Spleen (tissue), 11 donors: ENCODE data around the gene WDR7. TPM values are rescaled to one million over a fixed set of nuclear protein-coding genes. Genes with fewer than 3 reads are reported as not detected.

ENCODE experiments used
- DNase-seq: peaks from one replicate; pipeline ENCODE4 v3.0.0-alpha.2; 2020
- H3K27ac ChIP-seq, 8 donors: fragments of 200-600 bp; sonication (generic) in 7 of 8; 1 replicate in 4 of 8; 2 replicates in 4 of 8; pipeline versions ENCODE4 v1.5.0 to v1.8.0; 2016 to 2021; ENCODE audit warnings: inconsistent platforms in 4 of 8, mild to moderate bottlenecking in 4 of 8, moderate library complexity in 1 of 8
- H3K27me3 ChIP-seq, 7 donors: fragments of 200-600 bp; sonication (generic) in 6 of 7; replicated peaks in 1 of 7; 1 replicate in 4 of 7; 2 replicates in 3 of 7; pipeline versions ENCODE4 v1.5.0 to v1.8.0; 2016 to 2021; ENCODE audit warnings: inconsistent platforms in 3 of 7, mild to moderate bottlenecking in 1 of 7
- H3K36me3 ChIP-seq, 6 donors: fragments of 200-600 bp; sonication (generic) in 5 of 6; 1 replicate in 4 of 6; 2 replicates in 2 of 6; pipeline versions ENCODE4 v1.5.0 to v1.8.0; 2016 to 2021; ENCODE audit warnings: inconsistent platforms in 2 of 6
- H3K4me1 ChIP-seq, 6 donors: fragments of 200-600 bp; sonication (generic) in 5 of 6; 1 replicate in 3 of 6; 2 replicates in 3 of 6; pipeline versions ENCODE4 v1.5.0 to v1.8.0; 2016 to 2021; ENCODE audit warnings: inconsistent platforms in 3 of 6
- H3K4me3 ChIP-seq, 8 donors: fragments of 200-600 bp; sonication (generic) in 7 of 8; 1 replicate in 4 of 8; 2 replicates in 4 of 8; pipeline versions ENCODE4 v1.5.0 to v1.8.0; 2016 to 2021; ENCODE audit warnings: inconsistent platforms in 4 of 8, mild to moderate bottlenecking in 4 of 8, moderate library complexity in 2 of 8
- H3K9me3 ChIP-seq, 8 donors: fragments of 200-600 bp; sonication (generic) in 7 of 8; 1 replicate in 4 of 8; 2 replicates in 4 of 8; pipeline versions ENCODE4 v1.5.0 to v1.8.0; 2016 to 2021; ENCODE audit warnings: inconsistent platforms in 4 of 8
- CTCF ChIP-seq, 11 experiments: fragments of 200-600 bp in 7 of 11; fragments of 450-650 bp in 4 of 11; sonication (generic) in 4 of 11; IDR thresholded peaks in 8 of 11; conservative IDR thresholded peaks in 3 of 11; 1 replicate in 7 of 11; 2 replicates in 4 of 11; pipeline versions ENCODE4 v1.4.0 to v1.8.0; 2016 to 2021; ENCODE audit warnings: antibody characterized with exemption in 11 of 11, inconsistent platforms in 4 of 11, mild to moderate bottlenecking in 1 of 11
- POLR2A ChIP-seq, 3 donors: fragments of 450-650 bp; IDR thresholded peaks; one replicate each; pipeline ENCODE4 v1.5.1; 2017; ENCODE audit warnings: antibody characterized with exemption in 3 of 3, mild to moderate bottlenecking in 1 of 3
- POLR2AphosphoS5 ChIP-seq, 3 donors: sonication (generic); formaldehyde crosslinking; IDR thresholded peaks; one replicate each; pipeline ENCODE4 v1.5.1; 2017; ENCODE audit warnings: antibody characterized with exemption in 3 of 3
- WGBS, 5 donors: extraction: QIAGEN DNeasy Blood & Tissue Kit in 3 of 5; methylation state at CpG; one replicate each; pipeline versions ENCODE4 v1.1.5 to v1.1.7; 2013 to 2018; 5-methylcytosine and 5-hydroxymethylcytosine counted together
- intact Hi-C: fragments of 100-400 bp; cut with DNase I; formaldehyde crosslinking; loops from one replicate; pipeline ENCODE4 v1.15.0; 2023; ENCODE audit warnings: low total_unique reads
- polyA plus RNA-seq, 3 donors: library from polyadenylated mRNA; stranded (reverse); fragments of 200-250 nt; gene quantifications; one replicate each; pipeline ENCODE4 v1.2.1, GENCODE V29; 2013
- total RNA-seq, 7 donors: library from RNA; depleted of rRNA in 3 of 7; stranded (reverse); fragments of >200 nt in 3 of 7; fragmentation: NEBNext Ultra II Directional in 4 of 7; extraction: Animal tissue kit (Norgen Biotek cat#: 25700) in 4 of 7; gene quantifications; one replicate each; pipeline versions ENCODE4 v1.1.0 to v1.2.1, GENCODE V29; 2016 to 2021
- donor health status: healthy with polysubstance abuse.
- donor health status: DM: no; HTN: no; CAD: no; lungs with moderate emphysema.
- donor health status: DM: no; HTN: no; CAD: no.
- donor health status: Bipolar disorder and iron deficiency.
- donor health status: healthy.
- donor health status: DM: no; HTN: no; CAD: no.
- donor health status: DM: yes; HTN: yes; CAD: no.

The WDR7 gene
- total and polyA plus RNA-seq, 10 donors: 2.8 to 55.9 (median 42.8) TPM

- Histone ChIP-seq H3K27ac (no peak overlapping the region), H3K36me3 (no peaks in the 10 kb centered on the region), H3K4me3 (no peak overlapping the region), H3K9me3 (no peaks in the 10 kb centered on the region), H3K4me1 (peaks cover 0 to 21% (median 13%) of the 10 kb centered on the region in 6 donors), H3K27me3 (no peaks in the 10 kb centered on the region)
- WGBS, 5 donors: 71 to 83% (median 76%) methylated on average over 10 to 11 of the region's 11 CpGs
- intact Hi-C loops: no loop called here
- no peak for DNase-seq
- TF ChIP-seq POLR2A (IDR thresholded peaks at IDR 0.05) (no peak), CTCF (IDR thresholded peaks at IDR 0.05 in 8 of 11, conservative IDR thresholded peaks at IDR 0.05 in 3 of 11) (no peak), POLR2AphosphoS5 (IDR thresholded peaks at IDR 0.05) (no peak)
These were observed 357.0 kb downstream of the WDR7 start for GRCh38 chr18:57008001-57008686.

- no peaks in the 10 kb centered on the region for H3K36me3 ChIP-seq
- no peak overlapping the region for H3K4me3 ChIP-seq
- DNase-seq: no peak
- H3K9me3 ChIP-seq: no peaks in the 10 kb centered on the region
- H3K27ac ChIP-seq: no peak overlapping the region
- 95 to 97% (median 96%) methylated on average over 4 of the region's 4 CpGs for WGBS, 5 donors
- H3K4me1 ChIP-seq: peaks cover 0 to 6% (median 3%) of the 10 kb centered on the region in 6 donors
- TF ChIP-seq POLR2A (IDR thresholded peaks at IDR 0.05) (no peak), CTCF (IDR thresholded peaks at IDR 0.05 in 8 of 11, conservative IDR thresholded peaks at IDR 0.05 in 3 of 11) (no peak)
- intact Hi-C loops: no loop called here
- no peaks in the 10 kb centered on the region for H3K27me3 ChIP-seq
These were observed 358.7 kb downstream of the WDR7 start for GRCh38 chr18:57009844-57010243.

- H3K27me3 ChIP-seq: no peaks in the 10 kb centered on the region
- no peaks in the 10 kb centered on the region for H3K9me3 ChIP-seq
- H3K36me3 ChIP-seq: no peaks in the 10 kb centered on the region
- H3K27ac ChIP-seq: no peak overlapping the region
- H3K4me3 ChIP-seq: no peak overlapping the region
- no peak for DNase-seq
- peaks cover 0 to 30% (median 8%) of the 10 kb centered on the region in 6 donors for H3K4me1 ChIP-seq
- no peak for TF ChIP-seq POLR2A (IDR thresholded peaks at IDR 0.05)
- WGBS, 5 donors: 63 to 94% (median 86%) methylated on average over 4 of the region's 4 CpGs
- intact Hi-C loops: no loop called here
These were observed 363.7 kb downstream of the WDR7 start for GRCh38 chr18:57014772-57015413.

GRCh38 chr18:57015451-57015850 is 364.3 kb downstream of the WDR7 start:
- H3K27ac ChIP-seq: no peak overlapping the region
- peaks cover 0 to 2% (median 0%) of the 10 kb centered on the region in 6 donors for H3K36me3 ChIP-seq
- no peak for DNase-seq
- WGBS, 5 donors: 90 to 97% (median 93%) methylated on average over 7 of the region's 7 CpGs
- peaks cover 0 to 30% (median 8%) of the 10 kb centered on the region in 6 donors for H3K4me1 ChIP-seq
- intact Hi-C loops: no loop called here
- no peak for TF ChIP-seq CTCF (IDR thresholded peaks at IDR 0.05 in 8 of 11, conservative IDR thresholded peaks at IDR 0.05 in 3 of 11)
- TF ChIP-seq POLR2A (IDR thresholded peaks at IDR 0.05): no peak
- no peak for TF ChIP-seq POLR2AphosphoS5 (IDR thresholded peaks at IDR 0.05)
- H3K9me3 ChIP-seq: no peaks in the 10 kb centered on the region
- H3K27me3 ChIP-seq: no peaks in the 10 kb centered on the region
- no peak overlapping the region for H3K4me3 ChIP-seq
